CD1c-positive myeloid dendritic cell (primary cell): ENCODE measurements around the gene SYCE3.

Source experiments
- DNase-seq: peaks from one replicate; pipeline ENCODE4 v3.0.0-alpha.2; 2016; ENCODE audit errors: extremely low spot score

The SYCE3 gene

GRCh38 chr22:50548921-50549790 lies 13.6 kb downstream of the SYCE3 start:
- no peak for DNase-seq

GRCh38 chr22:50548040-50548920 lies 14.4 kb downstream of the SYCE3 start:
- no peak for DNase-seq

DNA sequence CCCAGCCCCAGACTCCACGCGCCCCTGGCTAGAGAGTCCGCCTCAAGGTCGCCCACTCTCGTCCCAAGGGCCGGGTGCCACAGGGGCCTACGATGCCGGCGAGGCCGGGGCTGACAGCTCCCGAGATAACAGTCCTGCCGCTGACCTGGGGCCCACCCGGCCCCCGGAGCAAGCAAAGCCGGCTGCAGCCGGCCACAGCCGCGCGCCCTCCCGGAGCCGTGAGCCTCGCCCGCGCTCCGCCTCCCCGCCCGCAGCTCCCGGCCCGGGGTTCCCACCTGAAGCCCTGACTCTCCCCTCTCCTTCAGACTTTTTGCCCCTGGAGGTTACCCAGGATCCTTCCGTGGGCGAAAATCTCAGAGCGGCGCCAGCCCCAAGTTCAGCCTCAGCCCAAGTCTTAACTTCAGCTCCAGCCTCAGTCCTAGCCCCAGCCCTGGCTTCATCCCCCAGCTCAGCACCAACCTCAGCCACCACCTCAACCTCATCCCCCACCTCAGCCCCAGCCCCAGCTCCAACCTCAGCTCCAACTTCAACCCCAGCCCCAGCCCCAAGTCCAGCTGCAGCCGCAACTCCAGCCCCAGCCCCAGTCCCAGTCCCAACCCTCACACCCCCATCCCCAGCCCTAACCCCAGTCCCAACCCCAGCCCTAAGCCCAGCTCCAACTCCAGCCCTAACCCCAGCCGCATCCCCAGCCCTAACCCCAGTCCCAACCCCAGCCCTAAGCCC lies 15.3 kb downstream of the SYCE3 start:
- no peak for DNase-seq

- no peak for DNase-seq
Measured at GRCh38 chr22:50546326-50547262, 16.1 kb downstream of the SYCE3 start.

GRCh38 chr22:50545522-50546325 lies 17.0 kb downstream of the SYCE3 start, which contains the start of gene KLHDC7B:
KLHDC7B (plus strand) TSS chr22:50545899; CDS start chr22:50546244, 345 bp downstream.
- DNase-seq = no peak

GRCh38 chr22:50544746-50545253 lies 17.9 kb downstream of the SYCE3 start:
- DNase-seq = no peak

DNA sequence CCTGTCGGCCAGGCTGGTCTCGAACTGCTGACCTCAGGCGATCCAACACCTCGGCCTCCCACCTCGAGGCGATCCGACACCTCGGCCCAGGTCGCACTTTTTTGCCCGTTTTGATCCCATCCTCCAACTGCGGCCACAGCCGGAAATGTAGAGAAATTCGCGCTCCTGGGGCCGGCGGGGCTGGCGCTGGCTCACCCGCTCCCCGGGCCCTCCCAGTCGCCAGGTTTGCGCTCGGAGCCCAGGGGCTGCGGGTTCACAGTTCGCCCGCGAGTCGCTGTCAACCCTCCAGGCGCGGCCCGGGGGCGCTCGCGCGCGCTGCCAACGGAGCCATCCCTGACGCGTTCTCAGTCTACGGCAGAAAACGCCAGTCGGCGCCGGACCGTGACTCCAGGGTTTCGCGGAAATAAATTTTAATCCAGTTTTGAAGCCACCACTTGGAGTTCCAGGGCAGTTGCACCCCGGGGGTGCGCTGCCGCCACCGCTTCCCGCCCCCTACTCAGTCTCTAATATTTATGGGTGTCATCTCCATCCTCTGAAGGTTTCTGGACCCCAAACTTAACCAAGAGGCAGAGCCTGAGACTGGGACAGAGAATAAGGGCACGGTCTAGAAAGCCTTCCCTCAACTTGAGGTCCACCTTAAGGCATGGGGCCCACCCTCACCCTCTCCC lies 18.5 kb downstream of the SYCE3 start:
- DNase-seq = peak; percentile 89

DNA sequence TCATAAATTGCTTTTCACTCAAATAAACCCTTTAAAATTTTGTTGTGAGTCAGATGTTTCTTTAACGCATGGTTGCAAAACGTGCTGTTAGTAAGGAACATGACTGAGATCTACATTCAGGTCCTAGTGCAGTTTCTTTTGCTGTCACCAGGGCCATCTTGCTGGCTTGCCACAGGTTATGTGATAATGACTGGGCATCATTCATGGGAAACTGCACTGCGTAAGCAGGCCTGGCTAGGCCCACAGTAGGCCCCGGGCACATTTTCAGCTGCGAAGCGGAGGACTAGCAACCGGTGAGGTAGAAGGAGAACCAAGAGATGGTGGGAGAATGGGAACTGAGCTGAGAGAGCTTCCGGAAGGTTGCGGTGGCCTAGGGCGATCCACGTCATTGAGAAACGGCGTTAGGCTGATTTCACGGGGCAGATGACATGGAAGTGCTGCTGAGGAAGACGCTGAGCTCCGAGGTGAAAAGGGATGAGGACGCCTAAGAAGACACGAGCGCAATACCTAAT lies 20.2 kb downstream of the SYCE3 start:
- peak; percentile 97 for DNase-seq

DNA sequence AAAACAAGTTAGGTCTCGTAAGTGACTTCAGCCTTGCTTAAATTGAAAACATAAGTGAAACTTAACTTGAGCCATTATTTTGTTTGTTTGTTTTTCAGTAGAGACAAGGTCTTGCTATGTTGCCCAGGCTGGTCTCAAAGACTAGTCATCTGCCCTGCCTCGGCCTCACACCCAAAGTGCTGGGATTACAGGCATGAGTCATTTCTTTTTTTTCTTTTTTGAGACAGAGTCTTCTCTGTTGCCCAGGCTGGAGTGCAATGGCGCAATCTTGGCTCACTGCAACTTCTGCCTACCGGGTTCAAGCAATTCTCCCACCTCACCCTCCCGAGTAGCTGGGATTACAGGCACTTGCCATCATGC lies 21.1 kb downstream of the SYCE3 start:
- peak; percentile 93 for DNase-seq

- DNase-seq = no peak
Measured at GRCh38 chr22:50540381-50540780, 22.3 kb downstream of the SYCE3 start.

DNA sequence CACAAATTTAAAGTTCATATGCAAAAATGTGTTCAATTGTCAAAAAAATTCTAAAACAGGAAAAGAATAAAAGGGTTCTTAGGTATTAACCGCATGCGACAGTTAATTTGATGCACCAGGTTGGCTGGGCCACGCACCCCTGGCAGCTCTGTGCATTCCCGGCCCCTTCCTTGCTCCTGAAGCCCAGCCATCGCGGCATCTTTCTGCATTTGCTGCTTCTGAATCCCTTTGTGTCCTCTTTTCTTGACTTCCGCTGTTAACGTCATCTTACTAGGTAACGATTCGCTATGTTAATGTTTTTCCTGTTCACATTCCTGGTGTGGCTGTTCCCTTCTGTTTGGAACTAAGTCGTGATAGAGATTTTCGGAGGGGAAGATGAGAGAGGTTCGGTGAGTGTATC lies 25.0 kb downstream of the SYCE3 start:
- peak; percentile 33 for DNase-seq

- DNase-seq = no peak
Measured at GRCh38 chr22:50536226-50536625, 26.5 kb downstream of the SYCE3 start.

DNA sequence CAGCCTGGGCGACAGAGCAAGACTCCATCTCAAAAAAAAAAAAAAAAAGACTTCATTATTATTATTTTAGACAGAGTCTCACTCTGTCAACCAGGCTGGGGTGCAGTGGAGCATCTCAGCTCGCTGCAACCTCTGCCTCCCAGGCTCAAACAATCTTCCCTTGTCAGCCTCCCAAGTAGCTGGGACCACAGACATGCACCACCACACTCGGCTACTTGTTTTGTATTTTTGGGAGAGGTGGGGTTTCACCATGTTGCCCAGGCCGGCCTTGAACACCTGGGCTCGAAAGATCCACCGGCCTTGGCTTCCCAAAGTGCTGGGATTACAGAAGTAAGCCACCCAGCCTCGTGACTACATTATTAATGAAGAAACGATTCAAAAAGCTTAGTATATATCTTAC lies 27.6 kb downstream of the SYCE3 start:
- DNase-seq = peak; percentile 13

DNA sequence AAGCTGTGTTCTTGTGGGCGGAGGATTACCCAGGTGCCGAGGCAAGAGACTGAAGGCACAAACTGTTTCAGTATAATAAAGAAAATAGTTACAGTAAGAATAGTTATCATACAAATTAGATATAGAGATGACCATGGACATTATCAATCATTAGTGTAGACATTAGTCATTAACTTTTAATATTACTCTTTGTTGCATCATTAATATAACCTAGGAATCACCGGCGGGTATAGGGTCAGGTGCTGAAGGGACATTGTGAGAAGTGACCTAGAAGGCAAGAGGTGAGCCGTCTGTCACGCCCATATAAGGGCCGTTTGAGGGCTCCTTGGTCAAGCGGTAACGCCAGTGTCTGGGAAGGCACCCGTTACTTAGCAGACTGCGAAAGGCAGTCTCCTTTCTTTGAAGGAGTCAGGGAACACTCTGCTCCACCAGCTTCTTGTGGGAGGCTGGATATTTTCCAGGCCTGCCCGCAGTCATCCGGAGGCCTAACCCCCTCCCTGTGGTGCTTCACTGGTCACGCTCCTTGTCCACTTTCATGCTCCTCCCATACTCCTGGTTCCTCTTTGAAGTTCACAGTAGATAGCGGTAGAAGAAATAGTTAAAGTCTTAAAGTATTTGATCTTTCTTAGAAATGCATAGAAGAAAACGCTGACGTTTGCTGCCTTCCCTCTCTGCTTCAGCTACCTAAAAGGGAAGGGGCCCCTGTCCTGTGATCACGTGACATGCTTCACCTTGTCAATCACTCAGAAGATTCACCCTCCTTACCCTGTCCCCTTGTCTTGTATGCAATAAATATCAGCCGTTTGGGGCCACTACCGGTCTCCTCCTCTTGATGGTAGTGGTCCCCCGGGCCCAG lies 28.6 kb downstream of the SYCE3 start:
- DNase-seq = peak; percentile 80

DNA sequence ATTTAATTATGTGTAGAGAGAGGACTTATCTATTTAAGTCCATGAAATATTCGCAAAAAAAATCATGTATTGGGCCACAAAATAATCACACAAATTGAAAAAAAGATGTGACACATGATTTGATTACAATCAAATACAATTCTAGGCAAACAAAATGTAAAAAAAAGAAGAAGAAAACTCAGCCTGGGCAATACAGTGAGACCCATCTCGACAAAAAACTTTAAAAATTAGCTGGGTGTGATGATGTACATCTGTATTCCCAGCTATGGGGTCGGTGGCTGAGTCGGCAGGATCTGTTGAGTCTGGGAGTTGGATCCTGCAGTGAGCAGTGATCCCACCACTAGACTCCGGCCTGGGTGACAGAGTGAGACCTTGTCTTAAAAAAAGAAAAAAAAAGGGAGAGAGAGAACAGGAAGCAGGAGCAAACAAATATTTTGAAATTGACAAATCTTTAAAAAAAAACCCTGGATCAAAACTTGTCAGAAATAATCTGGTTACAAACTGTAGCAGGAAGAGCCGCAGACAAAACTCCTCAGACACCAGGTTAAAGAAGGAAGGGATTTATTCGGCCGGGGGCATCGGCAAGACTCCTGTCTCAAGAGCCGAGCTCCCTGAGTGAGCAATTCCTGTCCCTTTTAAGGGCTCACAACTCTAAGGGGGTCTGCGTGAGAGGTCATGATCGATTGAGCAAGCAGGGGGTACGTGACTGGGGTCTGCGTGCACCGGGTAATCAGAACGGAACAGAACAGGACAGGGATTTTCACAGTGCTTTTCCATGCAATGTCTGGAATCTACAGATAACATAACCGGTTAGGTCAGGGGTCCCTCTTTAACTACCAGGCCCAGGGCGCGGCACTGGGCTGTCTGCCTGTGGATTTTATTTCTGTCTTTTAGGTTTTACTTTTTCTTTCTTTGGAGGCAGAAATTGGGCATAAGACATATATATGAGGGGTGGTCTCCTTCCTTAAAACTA lies 29.6 kb downstream of the SYCE3 start:
- DNase-seq = peak; percentile 33

DNA sequence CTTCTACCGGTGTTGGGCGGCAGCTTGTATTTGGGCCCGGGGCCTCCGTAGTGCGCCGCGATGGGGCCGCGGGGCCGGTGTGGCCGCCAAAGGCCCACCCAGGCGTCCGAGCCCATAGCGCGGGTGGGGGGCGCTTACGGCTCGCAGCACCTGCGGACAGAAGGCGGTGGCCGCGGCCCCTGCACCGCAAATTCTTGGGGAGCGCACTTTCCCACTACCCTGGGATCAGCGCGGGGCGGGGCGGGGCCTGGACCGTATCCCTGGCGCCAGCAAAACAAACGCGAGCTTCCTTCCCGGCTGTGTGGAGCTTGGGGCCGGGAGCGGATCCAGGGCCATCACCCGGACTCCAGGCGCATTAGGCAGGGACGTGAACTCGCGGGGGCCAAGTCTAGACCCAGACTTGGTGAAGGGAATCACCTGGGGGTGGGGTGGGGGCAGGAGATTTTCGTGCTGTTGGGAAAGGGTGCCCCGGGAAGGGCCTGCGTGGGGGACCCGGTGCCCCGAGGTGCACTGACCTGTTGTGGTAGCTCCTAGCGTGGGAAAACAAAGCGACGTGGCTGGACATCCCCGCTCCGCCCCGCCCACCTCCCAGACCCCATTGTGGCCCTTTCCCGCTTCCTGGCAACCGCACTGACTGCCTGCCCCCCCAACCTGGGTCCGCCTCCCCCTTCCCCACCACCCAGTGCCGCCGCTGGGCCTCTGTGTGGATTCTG lies 30.6 kb downstream of the SYCE3 start:
- peak; percentile 57 for DNase-seq
